Measurements from ENCODE around the gene ACOX3.

DNA sequence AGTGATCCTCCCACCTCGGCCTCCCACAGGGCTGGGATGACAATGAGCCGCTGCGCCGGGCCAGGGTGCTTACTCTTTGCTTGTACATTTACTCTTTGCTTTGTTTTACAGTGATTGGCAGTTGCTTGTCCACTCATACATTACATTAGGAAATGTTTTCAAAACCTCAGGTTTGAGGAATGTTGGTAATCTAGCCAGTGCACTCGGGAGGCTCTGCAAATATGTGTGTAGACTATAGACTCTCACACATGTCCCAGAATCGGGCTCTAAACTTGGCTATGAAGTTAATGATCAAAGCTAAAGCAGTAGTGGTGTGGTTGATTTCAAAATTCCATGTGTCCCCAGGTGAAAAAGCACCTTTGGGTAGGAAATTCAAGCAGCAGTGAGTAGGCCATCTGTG lies 20.6 kb upstream of the ACOX3 start:
- TF ChIP-seq POLR2A (IDR thresholded peaks at IDR 0.05; ENCODE audit: low read length) (no peak), GATA1 (IDR thresholded peaks at IDR 0.05; ENCODE audit: low read depth, low read length) (no peak)

Measured in erythroblast (primary cell).